ENCODE data around the gene SNX24.

The SNX24 gene

GRCh38 chr5:122874179-122874875 lies 28.9 kb downstream of the SNX24 start:
- Histone ChIP-seq H3K9ac (ENCODE audit: low read length) (no peak overlapping the region), H3K27me3 (ENCODE audit: control insufficient read depth in 1 of 2, insufficient read depth in 2 of 2, low read length in 2 of 2) (no peaks in the 10 kb centered on the region), H3K4me3 (ENCODE audit: low read depth in 1 of 2, low read length in 2 of 2) (no peak overlapping the region), H3K4me1 (ENCODE audit: insufficient read depth, low read length) (peaks cover 7% of the 10 kb centered on the region), H3K9me3 (ENCODE audit: low read length) (no peaks in the 10 kb centered on the region), H3K27ac (ENCODE audit: low read depth, low read length) (no peak overlapping the region), H3K36me3 (ENCODE audit: insufficient read depth, low read length) (no peaks in the 10 kb centered on the region)

- Histone ChIP-seq H3K9ac (ENCODE audit: low read length) (no peak overlapping the region), H3K27me3 (ENCODE audit: control insufficient read depth in 1 of 2, insufficient read depth in 2 of 2, low read length in 2 of 2) (no peaks in the 10 kb centered on the region), H3K9me3 (ENCODE audit: low read length) (no peaks in the 10 kb centered on the region), H3K4me1 (ENCODE audit: insufficient read depth, low read length) (peaks cover 16% of the 10 kb centered on the region), H3K36me3 (ENCODE audit: insufficient read depth, low read length) (no peaks in the 10 kb centered on the region), H3K27ac (ENCODE audit: low read depth, low read length) (no peak overlapping the region), H3K4me3 (ENCODE audit: low read depth in 1 of 2, low read length in 2 of 2) (no peak overlapping the region)
Observed at GRCh38 chr5:122877518-122877917, 32.1 kb downstream of the SNX24 start.

- Histone ChIP-seq H3K4me1 (ENCODE audit: insufficient read depth, low read length) (peaks cover 16% of the 10 kb centered on the region), H3K4me3 (ENCODE audit: low read depth in 1 of 2, low read length in 2 of 2) (no peak overlapping the region), H3K27ac (ENCODE audit: low read depth, low read length) (no peak overlapping the region), H3K27me3 (ENCODE audit: control insufficient read depth in 1 of 2, insufficient read depth in 2 of 2, low read length in 2 of 2) (no peaks in the 10 kb centered on the region), H3K9me3 (ENCODE audit: low read length) (no peaks in the 10 kb centered on the region), H3K9ac (ENCODE audit: low read length) (no peak overlapping the region), H3K36me3 (ENCODE audit: insufficient read depth, low read length) (no peaks in the 10 kb centered on the region)
Observed at GRCh38 chr5:122879076-122879475, 33.7 kb downstream of the SNX24 start.

GRCh38 chr5:122880170-122880689 lies 34.8 kb downstream of the SNX24 start:
- no peak overlapping the region for H3K27ac ChIP-seq (ENCODE audit: low read depth, low read length)
- H3K4me1 ChIP-seq (ENCODE audit: insufficient read depth, low read length), result peaks cover 14% of the 10 kb centered on the region
- no peak overlapping the region for H3K4me3 ChIP-seq (ENCODE audit: low read depth in 1 of 2, low read length in 2 of 2)
- H3K36me3 ChIP-seq (ENCODE audit: insufficient read depth, low read length), result no peaks in the 10 kb centered on the region
- no peaks in the 10 kb centered on the region for H3K27me3 ChIP-seq (ENCODE audit: control insufficient read depth in 1 of 2, insufficient read depth in 2 of 2, low read length in 2 of 2)
- H3K9me3 ChIP-seq (ENCODE audit: low read length), result no peaks in the 10 kb centered on the region
- H3K9ac ChIP-seq (ENCODE audit: low read length), result no peak overlapping the region

- Histone ChIP-seq H3K4me1 (ENCODE audit: insufficient read depth, low read length) (peaks cover 14% of the 10 kb centered on the region), H3K27ac (ENCODE audit: low read depth, low read length) (no peak overlapping the region), H3K9ac (ENCODE audit: low read length) (no peak overlapping the region), H3K9me3 (ENCODE audit: low read length) (no peaks in the 10 kb centered on the region), H3K27me3 (ENCODE audit: control insufficient read depth in 1 of 2, insufficient read depth in 2 of 2, low read length in 2 of 2) (no peaks in the 10 kb centered on the region), H3K36me3 (ENCODE audit: insufficient read depth, low read length) (no peaks in the 10 kb centered on the region), H3K4me3 (ENCODE audit: low read depth in 1 of 2, low read length in 2 of 2) (no peak overlapping the region)
Observed at GRCh38 chr5:122880749-122881148, 35.3 kb downstream of the SNX24 start.

GRCh38 chr5:122882831-122883230 lies 37.4 kb downstream of the SNX24 start:
- H3K4me3 ChIP-seq (ENCODE audit: low read depth in 1 of 2, low read length in 2 of 2), result no peak overlapping the region
- H3K9ac ChIP-seq (ENCODE audit: low read length), result no peak overlapping the region
- H3K9me3 ChIP-seq (ENCODE audit: low read length), result no peaks in the 10 kb centered on the region
- H3K27me3 ChIP-seq (ENCODE audit: control insufficient read depth in 1 of 2, insufficient read depth in 2 of 2, low read length in 2 of 2), result no peaks in the 10 kb centered on the region
- H3K27ac ChIP-seq (ENCODE audit: low read depth, low read length), result no peak overlapping the region
- no peaks in the 10 kb centered on the region for H3K36me3 ChIP-seq (ENCODE audit: insufficient read depth, low read length)
- peaks cover 14% of the 10 kb centered on the region for H3K4me1 ChIP-seq (ENCODE audit: insufficient read depth, low read length)

- H3K27ac ChIP-seq (ENCODE audit: low read depth, low read length), result no peak overlapping the region
- no peak overlapping the region for H3K4me3 ChIP-seq (ENCODE audit: low read depth in 1 of 2, low read length in 2 of 2)
- H3K36me3 ChIP-seq (ENCODE audit: insufficient read depth, low read length), result no peaks in the 10 kb centered on the region
- no peaks in the 10 kb centered on the region for H3K27me3 ChIP-seq (ENCODE audit: control insufficient read depth in 1 of 2, insufficient read depth in 2 of 2, low read length in 2 of 2)
- H3K4me1 ChIP-seq (ENCODE audit: insufficient read depth, low read length), result peaks cover 11% of the 10 kb centered on the region
- H3K9ac ChIP-seq (ENCODE audit: low read length), result no peak overlapping the region
- H3K9me3 ChIP-seq (ENCODE audit: low read length), result no peaks in the 10 kb centered on the region
Observed at GRCh38 chr5:122885045-122885517, 39.7 kb downstream of the SNX24 start.

- Histone ChIP-seq H3K9me3 (ENCODE audit: low read length) (no peaks in the 10 kb centered on the region), H3K9ac (ENCODE audit: low read length) (no peak overlapping the region), H3K27ac (ENCODE audit: low read depth, low read length) (no peak overlapping the region), H3K36me3 (ENCODE audit: insufficient read depth, low read length) (no peaks in the 10 kb centered on the region), H3K27me3 (ENCODE audit: control insufficient read depth in 1 of 2, insufficient read depth in 2 of 2, low read length in 2 of 2) (no peaks in the 10 kb centered on the region), H3K4me3 (ENCODE audit: low read depth in 1 of 2, low read length in 2 of 2) (no peak overlapping the region), H3K4me1 (ENCODE audit: insufficient read depth, low read length) (peaks cover 5% of the 10 kb centered on the region)
Observed at GRCh38 chr5:122885891-122886290, 40.5 kb downstream of the SNX24 start.

- Histone ChIP-seq H3K27me3 (ENCODE audit: control insufficient read depth in 1 of 2, insufficient read depth in 2 of 2, low read length in 2 of 2) (no peaks in the 10 kb centered on the region), H3K9me3 (ENCODE audit: low read length) (no peaks in the 10 kb centered on the region), H3K4me3 (ENCODE audit: low read depth in 1 of 2, low read length in 2 of 2) (no peak overlapping the region), H3K27ac (ENCODE audit: low read depth, low read length) (no peak overlapping the region), H3K36me3 (ENCODE audit: insufficient read depth, low read length) (no peaks in the 10 kb centered on the region), H3K9ac (ENCODE audit: low read length) (no peak overlapping the region), H3K4me1 (ENCODE audit: insufficient read depth, low read length) (no peaks in the 10 kb centered on the region)
Observed at GRCh38 chr5:122895141-122895540, 49.7 kb downstream of the SNX24 start.

- H3K4me3 ChIP-seq (ENCODE audit: low read depth in 1 of 2, low read length in 2 of 2), result no peak overlapping the region
- no peaks in the 10 kb centered on the region for H3K36me3 ChIP-seq (ENCODE audit: insufficient read depth, low read length)
- H3K9ac ChIP-seq (ENCODE audit: low read length), result no peak overlapping the region
- H3K27me3 ChIP-seq (ENCODE audit: control insufficient read depth in 1 of 2, insufficient read depth in 2 of 2, low read length in 2 of 2), result no peaks in the 10 kb centered on the region
- no peak overlapping the region for H3K27ac ChIP-seq (ENCODE audit: low read depth, low read length)
- no peaks in the 10 kb centered on the region for H3K4me1 ChIP-seq (ENCODE audit: insufficient read depth, low read length)
- no peaks in the 10 kb centered on the region for H3K9me3 ChIP-seq (ENCODE audit: low read length)
Observed at GRCh38 chr5:122896598-122897282, 51.3 kb downstream of the SNX24 start.

GRCh38 chr5:122897283-122897602 lies 51.8 kb downstream of the SNX24 start:
- Histone ChIP-seq H3K9me3 (ENCODE audit: low read length) (no peaks in the 10 kb centered on the region), H3K27ac (ENCODE audit: low read depth, low read length) (no peak overlapping the region), H3K27me3 (ENCODE audit: control insufficient read depth in 1 of 2, insufficient read depth in 2 of 2, low read length in 2 of 2) (no peaks in the 10 kb centered on the region), H3K4me3 (ENCODE audit: low read depth in 1 of 2, low read length in 2 of 2) (no peak overlapping the region), H3K9ac (ENCODE audit: low read length) (no peak overlapping the region), H3K4me1 (ENCODE audit: insufficient read depth, low read length) (no peaks in the 10 kb centered on the region), H3K36me3 (ENCODE audit: insufficient read depth, low read length) (no peaks in the 10 kb centered on the region)

- H3K27ac ChIP-seq (ENCODE audit: low read depth, low read length), result no peak overlapping the region
- H3K27me3 ChIP-seq (ENCODE audit: control insufficient read depth in 1 of 2, insufficient read depth in 2 of 2, low read length in 2 of 2), result no peaks in the 10 kb centered on the region
- no peaks in the 10 kb centered on the region for H3K4me1 ChIP-seq (ENCODE audit: insufficient read depth, low read length)
- no peak overlapping the region for H3K4me3 ChIP-seq (ENCODE audit: low read depth in 1 of 2, low read length in 2 of 2)
- H3K9me3 ChIP-seq (ENCODE audit: low read length), result no peaks in the 10 kb centered on the region
- no peaks in the 10 kb centered on the region for H3K36me3 ChIP-seq (ENCODE audit: insufficient read depth, low read length)
- H3K9ac ChIP-seq (ENCODE audit: low read length), result no peak overlapping the region
Observed at GRCh38 chr5:122901346-122901745, 55.9 kb downstream of the SNX24 start.
